ENCODE data around the gene C21orf91.

C21orf91 gene
- 2.8 to 27.7 (median 9.3) reads per million in 17 experiments for total RNA-seq

DNA sequence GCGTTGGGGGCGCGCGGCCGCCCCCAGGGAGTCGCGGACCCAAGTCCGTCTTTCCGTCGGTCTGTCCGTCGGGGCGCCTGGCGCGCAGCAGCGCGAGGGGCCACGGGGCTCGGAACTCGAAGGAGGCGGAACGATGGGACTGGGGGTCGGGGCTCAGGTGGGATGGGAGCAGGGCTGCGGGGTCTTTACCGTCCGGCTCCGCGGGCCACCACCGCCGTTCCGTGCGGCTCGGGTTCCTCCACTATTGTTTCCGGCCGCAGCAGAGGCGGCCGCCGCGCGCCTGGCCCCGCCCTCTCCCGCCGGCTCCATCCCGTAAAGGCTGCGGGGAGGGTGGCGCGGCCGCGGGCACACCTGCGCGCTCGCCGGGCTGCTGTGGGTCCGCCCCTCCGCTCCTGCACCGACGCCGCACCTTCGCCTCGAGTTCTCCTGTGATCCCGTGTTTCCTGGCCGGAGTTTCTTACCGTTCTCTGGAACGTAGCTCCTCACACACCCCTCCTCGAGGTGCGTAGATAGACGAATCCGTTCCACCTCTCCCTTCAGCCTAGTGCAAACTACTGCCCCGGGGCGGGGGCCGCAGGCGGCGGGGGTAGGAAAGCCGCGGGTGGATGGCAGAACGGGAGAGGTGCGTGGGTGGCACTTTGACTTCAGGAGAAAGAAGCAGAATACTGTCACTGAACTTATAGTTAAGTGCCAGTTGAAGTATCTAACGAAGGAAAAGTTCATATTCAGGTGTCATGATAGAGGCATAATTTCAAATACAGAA, at the start of gene C21orf91:
Gene C21orf91 (minus strand): TSS at position 243 of the 763 bp plus-strand sequence. CDS start 1,038 bp downstream, outside the sequence.
- peak; percentile 75 to 93 (median 88) for DNase-seq

DNA sequence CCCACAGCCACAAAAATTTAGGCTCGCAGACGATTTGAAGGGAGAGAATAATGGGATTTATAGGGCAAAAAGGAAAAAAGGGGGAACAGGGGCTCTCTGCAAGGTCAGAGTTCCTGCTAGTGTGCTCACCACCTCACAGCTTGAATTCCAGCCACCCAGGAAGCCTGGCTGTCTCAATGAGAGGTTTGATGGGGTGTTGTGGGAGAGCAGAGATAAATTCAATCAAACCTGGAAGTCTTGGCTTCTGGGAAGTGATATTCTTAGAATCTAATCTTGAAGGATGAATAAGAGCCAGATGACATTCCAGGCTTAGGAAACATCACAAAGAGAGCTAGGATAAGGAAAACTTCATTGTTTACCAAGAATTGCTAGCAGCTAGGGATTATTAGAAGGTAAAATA, 47.4 kb upstream of the C21orf91 start:
- no peak for DNase-seq

DNA sequence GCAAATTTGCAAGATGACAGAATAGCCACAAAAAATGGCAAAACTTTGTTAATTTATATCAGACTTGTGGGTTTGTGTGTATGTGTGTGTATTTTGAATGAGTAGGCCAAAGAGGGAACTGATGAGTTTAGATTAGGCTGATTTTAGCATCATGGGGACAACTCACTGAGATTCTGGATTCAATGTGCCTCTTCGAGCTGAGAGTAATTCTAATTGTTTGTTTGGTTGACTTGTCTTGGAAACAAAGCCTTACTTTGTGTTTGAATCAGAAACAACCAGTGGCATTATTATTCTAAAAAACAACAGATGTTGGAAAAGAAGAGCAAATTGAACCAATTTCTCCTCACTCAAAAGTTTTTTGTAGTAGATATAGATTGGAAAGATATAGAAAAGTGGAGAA, 40.5 kb upstream of the C21orf91 start:
- no peak for DNase-seq

DNA sequence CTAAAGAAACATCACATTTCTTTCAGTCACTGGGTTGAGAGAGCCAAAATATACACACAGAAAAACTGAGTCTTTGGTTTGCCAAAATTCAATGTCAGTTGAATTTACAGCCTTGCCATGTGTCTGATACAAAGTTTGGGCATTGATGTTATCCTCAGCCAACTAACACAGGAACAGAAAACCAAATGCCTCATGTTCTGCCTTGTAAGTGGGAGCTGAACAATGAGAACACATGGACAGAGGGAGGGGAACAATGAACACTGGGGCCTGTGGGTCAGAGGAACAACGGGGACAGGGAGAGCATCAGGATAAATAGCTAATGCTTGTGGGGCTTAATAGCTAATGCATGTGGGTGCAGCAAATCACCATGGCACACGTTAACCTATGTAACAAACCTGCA, 39.6 kb upstream of the C21orf91 start:
- no peak for DNase-seq

DNA sequence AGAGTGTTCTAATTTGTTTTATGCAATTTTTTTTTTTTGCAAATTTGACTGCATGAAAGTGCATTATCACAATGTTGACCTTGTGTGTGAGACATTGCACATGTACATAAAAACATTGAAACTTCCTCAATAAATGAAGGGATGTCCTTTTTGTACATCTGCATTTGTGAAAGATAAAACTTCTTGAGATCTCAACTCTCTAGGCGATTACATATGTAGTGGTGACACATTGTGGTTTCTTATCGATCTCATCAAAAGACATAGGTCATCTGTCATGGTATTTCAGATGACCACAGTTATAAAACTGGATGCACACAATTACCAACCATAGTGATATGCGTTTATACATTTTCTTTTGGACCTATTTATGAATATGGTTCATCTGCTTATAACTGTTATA, 35.6 kb upstream of the C21orf91 start:
- peak in 1 of 4 experiments; percentile 29 for DNase-seq

DNA sequence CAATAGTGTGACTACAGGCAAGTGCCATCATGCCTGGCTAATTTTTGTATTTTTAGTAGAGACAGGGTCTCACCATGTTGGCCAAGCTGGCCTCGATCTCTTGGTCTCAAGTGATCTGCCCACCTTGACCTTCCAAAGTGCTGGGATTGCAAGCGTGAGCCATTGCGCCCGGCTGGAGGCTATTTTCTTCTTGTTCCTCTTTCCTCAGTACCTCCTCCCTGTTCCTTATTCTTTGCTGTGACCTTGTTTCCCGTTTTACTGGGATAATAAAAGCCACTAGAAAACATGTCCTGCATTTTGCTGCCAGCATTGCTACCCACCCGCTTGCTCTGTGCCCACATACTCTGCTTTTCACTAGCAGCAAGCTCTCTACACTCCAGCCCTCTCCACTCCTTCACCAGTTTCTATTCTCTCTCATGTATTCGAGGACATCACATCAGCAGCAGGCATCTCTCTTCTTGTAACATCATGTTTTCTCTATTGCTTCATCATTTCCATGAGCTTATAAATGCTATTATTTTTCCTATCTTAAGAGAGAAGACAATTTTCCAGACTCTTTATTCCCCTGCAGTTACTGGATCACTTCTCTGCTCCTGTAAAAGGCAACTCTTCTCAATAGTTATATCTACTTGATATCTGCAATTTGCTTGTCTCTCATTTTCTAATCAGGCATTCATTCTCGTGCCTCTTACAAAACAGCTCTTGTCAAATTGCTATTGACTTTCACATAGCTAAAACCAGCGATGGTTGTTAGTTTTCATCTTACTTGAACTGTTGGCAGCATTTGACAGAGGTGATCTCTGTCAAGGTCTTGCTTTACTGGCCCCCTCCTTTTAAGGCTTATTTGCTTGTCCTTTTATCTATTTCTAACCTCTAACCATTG, 34.5 kb upstream of the C21orf91 start:
- DNase-seq: peak; percentile 24 to 51 (median 44)

DNA sequence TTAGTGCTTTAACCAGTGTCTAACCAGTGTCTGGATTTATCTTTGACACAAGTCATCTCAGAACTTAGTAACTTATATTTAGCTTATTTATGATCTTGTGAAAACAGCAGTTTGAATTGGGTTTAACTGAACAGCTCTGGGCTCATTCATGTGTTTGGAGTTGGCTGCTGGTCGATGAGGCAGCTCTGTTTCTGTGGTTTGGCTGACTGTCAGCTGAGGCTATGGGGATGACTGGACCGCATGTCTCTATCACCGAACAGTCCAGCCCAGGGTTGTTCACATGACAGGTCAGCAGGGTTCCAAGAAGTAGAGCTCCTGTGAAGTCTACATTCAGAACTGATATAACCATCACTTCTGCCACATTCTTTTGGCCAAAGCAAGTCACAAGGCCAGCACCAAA, 29.1 kb upstream of the C21orf91 start:
- DNase-seq: peak; percentile 3 to 27 (median 14)

DNA sequence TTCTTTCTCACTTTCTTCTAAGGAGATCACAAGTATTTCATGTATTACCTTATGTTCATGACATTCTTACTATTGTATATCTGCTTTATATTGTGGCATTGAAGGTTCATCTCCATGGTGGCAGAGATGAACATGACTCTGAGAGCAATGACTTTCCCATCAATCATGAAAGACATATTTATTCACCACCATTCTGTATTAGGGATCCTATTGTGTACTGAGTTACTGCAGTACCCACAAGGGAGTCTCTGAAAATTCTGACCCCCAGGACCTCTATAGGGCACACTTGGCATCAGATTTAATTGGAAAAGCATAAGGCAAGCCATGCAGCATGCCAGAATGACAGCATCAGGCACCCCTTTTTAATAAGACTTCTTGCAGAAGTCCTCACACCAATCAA, 21.9 kb upstream of the C21orf91 start:
- no peak for DNase-seq

DNA sequence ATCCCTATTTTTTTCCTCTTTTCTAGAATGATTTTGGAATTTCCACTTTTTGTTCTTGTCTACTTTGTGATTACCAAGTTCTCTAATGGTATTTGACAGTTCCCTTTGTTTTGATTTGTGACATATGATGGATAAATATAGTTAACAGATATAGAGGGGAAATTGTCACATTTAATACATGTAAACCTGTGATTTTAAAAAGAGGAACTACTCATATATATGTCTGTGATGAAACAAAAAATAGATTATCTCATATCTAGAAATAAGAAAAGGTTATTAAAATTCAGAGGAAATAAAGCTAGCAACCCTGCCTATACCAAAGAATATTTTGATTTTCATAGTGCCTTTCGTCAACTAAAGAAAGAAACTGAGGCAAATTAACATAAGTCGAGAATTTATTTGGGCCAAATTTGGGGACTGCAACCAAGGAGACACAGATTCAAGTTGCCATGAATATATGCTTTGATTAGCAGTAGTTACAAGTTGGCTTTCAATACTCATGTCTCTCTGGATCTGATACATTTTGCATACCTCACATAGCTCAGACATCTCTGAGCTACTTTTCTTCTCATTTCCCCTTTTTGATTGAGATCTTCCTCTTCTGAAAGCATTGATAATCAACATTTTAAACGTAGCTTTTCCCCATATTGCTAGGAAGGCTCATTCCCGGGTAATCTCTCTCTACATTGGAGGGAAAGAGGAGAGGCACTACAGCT, 15.6 kb upstream of the C21orf91 start:
- DNase-seq: no peak

DNA sequence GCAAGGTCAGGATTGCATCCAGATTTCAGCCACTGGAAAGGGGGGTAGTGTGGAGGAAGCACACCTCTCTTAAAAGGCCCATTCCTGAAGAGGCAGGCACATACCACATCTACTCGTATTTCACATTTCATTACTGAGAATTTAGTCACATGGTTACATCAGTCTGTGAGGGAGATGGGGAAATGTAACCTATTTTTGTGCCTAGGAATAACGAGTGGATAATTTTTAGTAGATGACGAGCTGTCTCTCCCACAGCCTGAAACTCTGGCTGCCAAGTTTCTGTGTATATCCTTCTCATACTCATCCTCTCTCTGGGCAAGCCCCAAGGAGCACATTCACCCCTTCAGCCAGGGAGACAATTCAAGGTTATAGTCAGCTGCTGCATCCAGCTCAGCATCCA, 10.3 kb upstream of the C21orf91 start:
- DNase-seq: no peak

DNA sequence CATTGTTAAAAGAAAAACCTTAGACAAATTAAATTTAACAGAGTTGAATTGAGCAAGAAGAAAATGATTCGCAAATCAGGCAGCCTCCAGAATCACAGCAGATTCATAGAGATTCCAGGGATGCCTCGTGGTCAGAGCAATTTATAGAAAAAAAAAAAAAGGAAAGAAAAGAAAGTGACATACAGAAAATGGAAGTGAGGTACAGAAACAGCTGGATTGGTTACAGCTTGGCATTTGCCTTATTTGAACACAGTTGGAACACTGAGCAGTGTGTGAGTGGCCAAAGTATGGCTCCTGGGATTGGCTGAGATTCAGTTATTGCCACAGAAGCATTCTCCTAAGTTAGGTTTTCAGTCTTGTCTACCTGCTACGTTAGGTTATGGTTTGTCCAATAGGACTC, 9.1 kb upstream of the C21orf91 start:
- DNase-seq: no peak

DNA sequence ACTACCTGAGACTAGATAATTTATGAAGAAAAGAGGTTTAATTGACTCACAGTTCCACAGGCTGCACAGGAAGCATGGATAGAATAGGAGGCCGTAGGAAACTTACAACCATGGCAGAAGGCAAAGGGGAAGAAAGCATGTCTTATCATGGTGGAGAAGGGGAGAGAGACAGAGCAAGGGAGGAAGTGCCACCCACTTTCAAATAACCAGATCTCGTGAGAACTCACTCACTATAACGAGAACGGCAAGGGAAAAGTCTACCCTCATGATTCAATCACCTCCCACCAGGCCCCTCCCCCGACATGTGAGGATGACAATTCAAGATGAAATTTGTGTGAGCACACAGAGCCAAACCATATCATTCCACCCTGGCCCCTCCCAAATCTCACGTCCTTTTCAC, 4.7 kb upstream of the C21orf91 start:
- no peak for DNase-seq

DNA sequence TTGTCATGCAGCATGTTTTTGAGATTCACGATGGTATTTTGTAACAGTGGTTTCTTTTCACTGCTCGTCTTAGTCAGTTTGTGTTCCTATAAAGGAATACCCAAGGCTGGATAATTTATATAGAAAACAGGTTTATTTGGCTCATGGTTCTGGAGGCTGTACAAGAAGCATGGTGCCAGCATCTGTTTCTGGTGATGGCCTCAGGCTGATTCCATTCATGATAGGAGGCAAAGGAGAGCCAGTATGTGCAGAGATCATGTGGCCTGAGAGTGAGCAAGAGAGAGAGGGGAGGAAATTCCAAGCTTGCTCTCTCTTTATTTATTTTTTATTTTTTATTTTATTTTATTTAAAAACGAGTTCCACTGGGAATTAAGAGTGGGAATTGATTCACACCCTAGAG, 2.0 kb upstream of the C21orf91 start:
- DNase-seq: no peak

DNA sequence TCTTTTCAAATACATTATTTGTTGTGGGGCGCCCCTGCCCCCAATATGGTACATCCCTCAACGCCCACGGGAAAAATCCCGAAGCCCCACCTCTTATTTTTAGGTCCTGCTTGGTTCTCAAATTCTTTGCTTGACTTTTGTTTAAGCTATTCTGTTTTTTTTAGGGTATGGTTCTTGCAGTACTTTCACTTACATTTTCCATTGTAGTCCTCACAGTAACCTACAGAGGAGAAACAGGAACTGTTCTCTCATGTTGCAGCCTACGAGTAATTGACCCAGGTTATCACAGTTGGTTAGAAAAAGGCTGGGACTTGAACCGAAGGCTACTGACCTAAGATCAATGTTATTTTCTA, 697 bp upstream of the C21orf91 start:
- peak in 2 of 4 experiments; percentile 66 to 77 for DNase-seq

DNA sequence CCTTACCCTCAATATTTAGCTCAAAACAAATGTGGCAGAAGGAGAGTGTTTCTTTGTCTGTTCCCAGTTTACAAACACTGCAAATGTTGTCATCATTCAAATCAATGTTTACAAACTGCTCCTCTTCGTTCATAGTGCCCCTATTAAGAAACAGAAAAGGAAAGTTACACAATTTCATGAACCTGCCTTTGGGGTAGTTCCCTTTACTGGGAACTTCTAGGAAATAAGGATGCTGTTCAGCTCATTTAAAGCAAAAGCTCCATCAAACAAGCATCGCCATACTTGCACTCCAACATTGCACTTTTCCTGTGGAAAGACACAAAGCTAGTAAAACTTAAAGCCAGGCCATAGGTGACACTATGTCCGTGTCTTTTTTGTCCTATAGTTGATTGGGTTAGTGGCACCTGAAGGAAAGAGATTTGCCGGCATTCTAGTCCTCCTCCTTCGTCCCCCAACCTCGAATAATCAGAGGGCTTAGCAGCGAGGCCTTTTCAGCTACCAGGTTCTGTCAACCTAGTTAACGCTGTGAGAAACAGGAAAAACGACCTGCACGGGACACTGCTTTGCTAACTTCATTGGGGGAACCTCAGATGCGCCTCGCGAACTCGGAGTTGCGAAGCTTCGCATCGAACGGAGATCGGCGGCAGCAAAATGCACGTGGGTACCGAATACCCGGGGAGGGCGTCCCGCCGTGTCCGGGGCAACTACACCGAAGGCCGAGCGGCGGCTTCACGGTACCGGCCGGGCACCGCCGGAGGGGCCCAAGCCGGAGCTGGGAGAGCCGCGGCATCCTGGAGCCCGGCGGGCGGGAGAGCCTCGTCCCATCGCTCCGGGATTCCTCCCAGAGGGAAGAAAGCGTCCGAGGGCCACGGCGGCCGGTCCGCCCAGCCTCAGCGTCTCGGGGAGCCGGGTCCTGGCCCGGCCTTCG, 706 bp downstream of the C21orf91 start:
- DNase-seq: peak; percentile 40 to 86 (median 67)

DNA sequence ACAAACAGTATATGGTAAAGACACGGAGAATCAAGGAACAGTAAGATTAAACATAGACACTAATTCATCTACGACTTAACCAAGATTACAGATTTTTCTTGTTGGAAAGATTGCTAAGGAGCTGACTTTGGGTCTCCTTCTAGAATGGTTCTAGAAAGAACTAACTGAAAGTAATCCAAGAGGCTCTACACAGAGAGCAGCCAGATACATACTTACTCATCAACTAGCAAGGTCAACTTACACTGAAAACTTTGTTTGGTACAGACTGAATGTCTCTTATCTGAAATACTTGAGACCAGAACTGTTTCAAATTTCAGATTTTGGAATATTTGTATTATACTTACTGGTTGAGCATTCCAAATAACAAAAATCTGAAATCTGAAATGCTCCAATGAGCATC, 5.8 kb downstream of the C21orf91 start:
- DNase-seq: no peak

DNA sequence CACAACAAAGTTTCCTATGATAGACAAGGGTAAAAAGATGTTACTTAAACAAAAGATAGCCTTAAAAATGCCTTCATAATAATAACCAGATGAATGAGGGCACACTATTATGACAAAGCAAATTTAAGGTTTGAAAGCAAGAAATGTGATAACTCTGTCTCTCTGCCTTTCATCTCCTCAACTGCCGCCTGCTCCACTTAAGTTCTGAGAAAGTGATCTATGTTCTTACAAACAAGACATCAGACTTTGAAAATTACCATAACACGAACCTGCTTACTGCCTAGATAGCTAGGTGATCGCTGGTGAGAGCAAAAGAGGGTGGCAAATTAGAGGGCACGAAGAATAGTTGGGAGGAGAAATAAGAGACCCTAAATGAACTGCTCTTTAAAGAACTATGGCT, 13.2 kb downstream of the C21orf91 start:
- DNase-seq: no peak

DNA sequence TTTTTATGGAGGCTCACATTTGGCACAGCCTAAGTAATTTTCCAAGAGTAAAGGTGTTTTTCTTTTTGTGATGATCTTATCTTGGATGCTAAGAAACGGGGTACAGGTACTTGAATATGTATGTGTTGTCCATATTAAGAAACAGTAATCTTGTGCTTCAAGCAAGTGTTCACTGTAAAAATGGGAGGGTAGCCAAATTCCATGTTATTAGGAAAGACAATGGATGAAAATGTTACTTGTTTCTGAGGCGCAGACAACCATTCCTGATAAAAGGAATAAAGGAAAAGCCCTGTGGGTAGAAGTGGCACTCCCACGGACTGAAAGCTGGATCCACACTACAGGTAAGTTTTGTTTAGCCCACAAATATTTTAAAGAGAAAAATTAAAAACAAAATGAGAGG, 15.6 kb downstream of the C21orf91 start:
- DNase-seq: no peak

DNA sequence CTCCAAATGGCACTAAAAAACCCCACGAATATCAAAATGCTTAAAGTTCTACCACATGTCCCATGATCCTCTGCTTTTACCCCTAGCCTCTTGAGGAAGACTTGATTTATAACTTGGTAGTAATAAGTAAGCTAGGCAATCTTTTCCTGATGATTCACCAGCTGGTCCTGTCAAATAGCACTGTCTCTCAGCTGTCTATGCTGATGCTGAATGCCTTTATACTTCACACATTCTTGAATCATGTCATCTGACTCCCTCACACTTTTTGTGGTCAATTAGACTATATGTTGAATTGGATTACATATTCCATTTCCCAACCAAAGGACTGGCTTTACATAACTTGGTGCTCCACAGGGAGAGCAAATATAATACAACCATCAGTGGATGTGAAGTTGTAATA, 16.6 kb downstream of the C21orf91 start:
- no peak for DNase-seq

DNA sequence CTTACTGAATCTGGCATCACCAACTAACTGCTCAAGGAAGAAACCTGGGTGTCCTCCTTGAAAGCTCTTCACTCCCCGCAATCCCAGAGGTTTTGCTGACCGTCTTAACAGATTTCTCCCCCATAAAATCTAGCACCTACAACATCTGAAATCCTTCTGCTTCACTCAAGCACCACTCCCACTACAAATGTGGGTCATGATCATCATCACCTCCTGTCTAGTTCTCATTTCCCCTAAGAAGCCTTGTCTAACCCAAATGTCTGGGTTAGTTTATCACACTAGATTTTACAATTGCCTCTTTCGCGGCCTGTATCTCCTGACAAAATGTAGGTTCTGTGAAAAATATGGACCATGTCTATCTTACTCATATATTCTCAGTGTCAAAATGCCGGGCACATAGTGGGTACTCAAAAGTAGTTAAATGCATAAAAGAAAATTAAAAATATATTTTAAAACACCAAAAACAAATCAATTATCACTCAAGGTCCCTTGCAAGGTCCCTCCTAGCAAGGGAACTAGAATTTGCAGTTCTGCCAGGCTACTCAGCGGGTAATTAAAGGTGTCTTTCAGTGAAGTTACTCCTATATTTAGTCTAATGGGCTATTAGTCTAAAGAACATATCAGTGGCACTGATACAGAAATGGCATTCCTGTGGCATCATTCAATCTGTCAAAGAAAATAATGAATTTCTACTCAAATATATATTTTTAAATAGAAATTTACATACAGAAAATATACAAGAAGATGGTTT, 19.6 kb downstream of the C21orf91 start:
- DNase-seq: no peak

DNA sequence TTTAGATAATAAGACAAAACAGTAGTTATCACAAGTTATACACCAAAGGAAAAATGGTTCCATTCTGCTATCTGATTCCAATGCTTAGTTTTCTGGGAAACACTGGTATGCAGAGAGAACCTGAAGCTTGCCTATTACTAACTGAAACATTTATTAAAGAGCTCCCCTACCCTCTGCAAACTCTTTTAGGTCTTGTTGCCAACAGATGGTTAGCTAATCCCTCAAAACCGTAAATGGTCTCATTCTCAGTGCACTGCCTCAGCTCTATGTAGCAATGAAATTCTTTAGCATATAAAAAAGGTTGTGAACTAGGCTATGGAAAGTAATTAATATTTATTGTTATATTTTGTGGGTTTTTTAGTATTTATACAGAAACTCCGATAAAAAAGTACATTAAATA, 20.4 kb downstream of the C21orf91 start:
- no peak for DNase-seq
